Sigmoid colon (tissue), 4 donors: ENCODE measurements around the gene MBOAT7.
"Not testable (repeated sequence)": the region's sequence is repeated elsewhere in the genome, so short reads cannot be mapped to it uniquely, and the experiment has no call there.

ENCODE experiments used
- POLR2A ChIP-seq, 2 donors: fragments of 450-650 bp; IDR thresholded peaks; one replicate each; pipeline ENCODE4 v1.6.1; 2016; ENCODE audit warnings: antibody characterized with exemption in 2 of 2, mild to moderate bottlenecking in 2 of 2, moderate library complexity in 2 of 2
- POLR2AphosphoS5 ChIP-seq, 4 donors: sonication (generic); formaldehyde crosslinking; IDR thresholded peaks; one replicate each; pipeline ENCODE4 v1.6.1; 2017; ENCODE audit warnings: antibody characterized with exemption in 4 of 4

DNA sequence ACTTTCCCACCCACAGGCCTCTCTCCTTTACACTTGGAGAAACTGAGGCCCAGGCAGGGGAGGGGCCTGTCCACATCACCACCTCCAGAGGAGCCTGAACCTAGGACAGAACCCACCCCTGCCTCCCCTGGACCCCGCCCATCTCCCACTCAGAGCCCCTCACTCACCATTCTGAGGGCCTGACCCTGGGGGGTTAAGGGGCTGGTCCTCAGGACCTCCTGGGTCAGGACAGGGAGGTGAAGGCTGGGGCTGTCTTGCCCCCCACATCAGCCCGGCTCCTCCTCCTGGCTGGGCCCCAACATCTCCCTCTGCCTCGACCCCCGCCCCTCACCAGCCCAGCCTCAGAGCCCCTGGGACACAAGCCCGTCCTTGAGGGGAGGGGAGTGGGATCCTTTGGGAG is 30.3 kb upstream of the MBOAT7 start:
- TF ChIP-seq POLR2A, POLR2AphosphoS5 (IDR thresholded peaks at IDR 0.05): not testable (repeated sequence)
